AG04450 (cell line): ENCODE data around the gene WWOX. TPM values are rescaled to one million over a fixed set of nuclear protein-coding genes. Genes with fewer than 3 reads are reported as not detected.

Experiments used
- CTCF ChIA-PET: fragments of 300-600, 350-600 bp; formaldehyde crosslinking; extraction: SDS; loops from one replicate; lab custom pipeline; 2022; ENCODE audit warnings: antibody characterized with exemption, inconsistent platforms; lab: Charles Lee
- POLR2A ChIA-PET: fragments of 350-600 bp; formaldehyde crosslinking; extraction: SDS; loops from one replicate; lab custom pipeline; 2021; ENCODE audit warnings: antibody characterized with exemption, inconsistent platforms; lab: Yijun Ruan, JAX
- DNase-seq: peaks from one replicate; pipeline ENCODE4 v3.0.0-alpha.2; 2011; ENCODE audit warnings: low read depth, low spot score
- H3K27ac ChIP-seq: one replicate; pipeline ENCODE4 v1.5.1; 2012; ENCODE audit warnings: low read depth, low read length, control low read depth
- H3K27me3 ChIP-seq: one replicate; pipeline ENCODE4 v1.6.0; 2012; ENCODE audit warnings: low read length; ENCODE audit not compliant: control insufficient read depth, insufficient read depth
- H3K4me3 ChIP-seq: 2 replicates; pipeline ENCODE4 v1.5.1; 2011; ENCODE audit warnings: mild to moderate bottlenecking, low read depth, low read length, control low read depth
- H3K9me3 ChIP-seq: 2 replicates; pipeline ENCODE4 v1.5.1; 2012; ENCODE audit warnings: low read length; ENCODE audit not compliant: control insufficient read depth, insufficient read depth
- polyA plus RNA-seq: library from polyadenylated mRNA; depleted of rRNA; stranded (reverse); fragments of >200 nt; gene quantifications from 2 replicates; pipeline ENCODE4 v1.2.3, GENCODE V29; 2011
- TF ChIP-seq, protein P1 (sequence below): IDR thresholded peaks from 2 replicates; pipeline ENCODE4 v1.5.1; 2011; ENCODE audit warnings: low read depth, low read length, control low read depth, inconsistent platforms

Gene WWOX
- polyA plus RNA-seq, 1 experiment, result 2.1 TPM

DNA sequence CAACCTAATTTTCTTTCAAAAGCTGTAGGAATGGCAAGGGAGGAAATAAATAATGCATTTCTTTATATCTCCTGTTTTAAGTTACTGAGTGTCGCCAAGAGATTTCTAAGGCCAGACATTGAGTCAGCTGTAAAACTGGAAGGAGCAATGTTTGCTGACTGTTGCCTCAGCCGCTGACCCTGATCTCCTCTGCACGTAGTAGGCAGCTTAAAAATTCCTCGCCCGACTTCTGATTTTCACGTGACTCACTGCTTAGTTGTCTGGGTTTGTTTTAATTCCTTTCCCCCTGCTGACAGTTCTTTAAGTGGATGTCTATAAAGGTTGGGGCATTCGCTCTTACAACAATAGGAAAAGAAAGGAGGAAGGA is 100.6 kb downstream of the WWOX start:
- no peaks in the 10 kb centered on the region for H3K9me3 ChIP-seq
- no peak overlapping the region for H3K4me3 ChIP-seq
- CTCF ChIA-PET, result no interaction called here
- POLR2A ChIA-PET, result no interaction called here
- no peak overlapping the region for H3K27ac ChIP-seq
- DNase-seq, result no peak
- no peaks in the 10 kb centered on the region for H3K27me3 ChIP-seq
- TF ChIP-seq, protein P1, sequence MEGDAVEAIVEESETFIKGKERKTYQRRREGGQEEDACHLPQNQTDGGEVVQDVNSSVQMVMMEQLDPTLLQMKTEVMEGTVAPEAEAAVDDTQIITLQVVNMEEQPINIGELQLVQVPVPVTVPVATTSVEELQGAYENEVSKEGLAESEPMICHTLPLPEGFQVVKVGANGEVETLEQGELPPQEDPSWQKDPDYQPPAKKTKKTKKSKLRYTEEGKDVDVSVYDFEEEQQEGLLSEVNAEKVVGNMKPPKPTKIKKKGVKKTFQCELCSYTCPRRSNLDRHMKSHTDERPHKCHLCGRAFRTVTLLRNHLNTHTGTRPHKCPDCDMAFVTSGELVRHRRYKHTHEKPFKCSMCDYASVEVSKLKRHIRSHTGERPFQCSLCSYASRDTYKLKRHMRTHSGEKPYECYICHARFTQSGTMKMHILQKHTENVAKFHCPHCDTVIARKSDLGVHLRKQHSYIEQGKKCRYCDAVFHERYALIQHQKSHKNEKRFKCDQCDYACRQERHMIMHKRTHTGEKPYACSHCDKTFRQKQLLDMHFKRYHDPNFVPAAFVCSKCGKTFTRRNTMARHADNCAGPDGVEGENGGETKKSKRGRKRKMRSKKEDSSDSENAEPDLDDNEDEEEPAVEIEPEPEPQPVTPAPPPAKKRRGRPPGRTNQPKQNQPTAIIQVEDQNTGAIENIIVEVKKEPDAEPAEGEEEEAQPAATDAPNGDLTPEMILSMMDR, result no peak

DNA sequence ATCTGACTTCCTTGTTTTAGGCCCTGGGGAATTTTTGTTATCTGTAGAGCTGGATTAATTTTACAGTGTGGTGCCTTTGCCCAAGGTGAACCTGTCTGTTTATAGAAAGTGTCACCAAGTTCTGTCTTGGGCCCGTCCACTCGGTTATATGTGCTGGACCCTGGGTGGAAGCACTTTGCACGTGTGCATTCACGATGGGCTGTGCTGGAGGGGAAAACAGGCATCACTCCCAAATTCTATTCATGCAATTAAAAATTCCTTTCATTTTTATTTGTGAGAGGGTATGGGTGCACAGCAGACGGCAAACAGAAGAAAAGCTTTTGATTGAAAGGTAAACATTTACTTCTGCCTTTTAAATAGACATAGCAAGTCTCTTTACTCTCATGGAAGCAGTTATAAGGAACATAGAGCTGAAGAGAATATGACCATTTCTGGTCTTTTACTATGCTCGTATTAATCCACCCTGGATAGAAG is 101.2 kb downstream of the WWOX start:
- H3K27me3 ChIP-seq, result no peaks in the 10 kb centered on the region
- ChIA-PET CTCF (no interaction called here), POLR2A (no interaction called here)
- no peak for DNase-seq
- TF ChIP-seq, protein P1, result no peak
- no peak overlapping the region for H3K27ac ChIP-seq
- no peak overlapping the region for H3K4me3 ChIP-seq
- H3K9me3 ChIP-seq, result no peaks in the 10 kb centered on the region

DNA sequence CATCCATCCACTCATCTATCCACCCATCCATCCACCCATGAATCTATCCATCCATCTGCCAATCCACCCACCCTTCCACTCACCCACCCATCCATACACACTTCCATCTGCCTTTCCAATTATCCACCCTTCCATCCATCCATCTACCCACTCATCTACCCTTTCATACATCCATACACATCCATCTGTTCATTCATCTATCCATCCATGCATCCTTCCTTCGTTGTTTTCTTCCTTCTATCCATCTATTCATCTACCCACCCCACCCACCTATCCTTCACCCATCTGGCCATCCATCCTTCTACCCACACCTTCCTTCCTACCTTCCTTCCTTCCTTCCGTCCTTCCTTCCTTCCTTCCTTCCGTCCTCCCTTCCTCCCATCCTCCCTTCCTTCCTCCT is 106.1 kb downstream of the WWOX start:
- TF ChIP-seq, protein P1, result no peak
- no peak for DNase-seq
- H3K9me3 ChIP-seq, result no peaks in the 10 kb centered on the region
- CTCF ChIA-PET, result no interaction called here
- H3K27ac ChIP-seq, result no peak overlapping the region
- no peak overlapping the region for H3K4me3 ChIP-seq
- POLR2A ChIA-PET, result no interaction called here
- H3K27me3 ChIP-seq, result no peaks in the 10 kb centered on the region

DNA sequence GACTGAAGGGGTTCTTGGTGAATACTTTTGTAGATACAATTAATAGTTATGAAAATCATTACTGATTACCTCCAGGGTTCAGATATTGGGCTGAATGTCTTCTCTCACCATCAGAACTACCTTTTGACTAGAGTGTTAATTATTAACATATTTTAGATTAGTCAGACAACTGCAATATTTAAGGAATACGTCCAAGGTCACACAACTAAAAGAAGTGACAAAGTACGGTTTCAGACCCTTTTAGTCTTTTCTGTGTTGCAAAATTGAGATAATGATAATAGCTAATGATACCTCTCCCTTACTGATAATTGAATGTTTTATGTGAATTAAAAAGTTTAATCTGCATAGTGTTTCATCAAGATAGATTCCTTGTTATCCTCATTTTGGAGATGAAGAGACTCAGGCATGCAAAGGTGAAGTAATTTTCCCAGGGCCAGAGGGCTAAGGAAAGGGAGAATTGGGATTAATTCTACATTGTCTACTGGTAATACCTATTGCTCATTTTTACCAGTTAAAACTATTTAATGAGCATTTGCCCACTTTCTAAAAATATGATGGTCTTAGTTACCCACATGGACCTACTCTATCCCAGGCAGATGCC is 107.3 kb downstream of the WWOX start:
- Histone ChIP-seq H3K27ac (no peak overlapping the region), H3K9me3 (no peaks in the 10 kb centered on the region), H3K4me3 (no peak overlapping the region), H3K27me3 (no peaks in the 10 kb centered on the region)
- DNase-seq, result no peak
- TF ChIP-seq, protein P1, result no peak
- ChIA-PET POLR2A (no interaction called here), CTCF (no interaction called here)

DNA sequence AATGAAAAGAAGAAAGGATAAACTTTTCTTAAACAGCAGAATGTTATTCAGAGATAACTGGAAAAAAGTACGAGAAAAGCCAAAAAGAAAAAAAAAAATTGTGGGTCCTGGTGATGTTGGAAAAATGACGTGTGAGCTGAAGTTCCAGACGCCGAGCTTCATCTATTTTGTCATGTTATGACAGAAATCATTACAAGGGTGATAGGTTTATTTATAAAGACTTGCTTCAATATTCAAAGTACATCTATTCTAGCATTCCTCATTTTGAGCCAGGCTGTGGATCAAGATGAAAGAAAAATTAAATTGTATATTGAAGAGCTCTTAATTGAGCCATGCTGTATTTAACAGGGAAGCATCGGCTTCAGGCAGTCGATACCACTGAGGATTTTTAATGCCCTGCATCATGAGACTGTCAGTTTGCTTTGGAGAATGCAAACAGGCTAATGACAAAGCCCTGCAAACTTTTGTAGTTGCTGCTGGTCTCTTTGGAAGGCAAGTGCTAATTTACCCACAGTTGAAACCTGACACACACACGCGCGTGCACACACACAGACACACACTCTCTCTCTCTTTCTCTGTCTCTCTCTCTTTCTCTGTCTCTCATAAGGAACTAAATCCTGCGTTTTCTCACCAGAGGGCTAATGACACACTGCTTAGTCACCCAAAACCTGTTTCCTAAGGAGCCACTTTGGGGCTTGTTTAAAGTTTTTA is 110.7 kb downstream of the WWOX start:
- no peak for DNase-seq
- Histone ChIP-seq H3K27me3 (no peaks in the 10 kb centered on the region), H3K27ac (no peak overlapping the region), H3K9me3 (peaks cover 4% of the 10 kb centered on the region; the same call in 1 of the 2 replicates), H3K4me3 (no peak overlapping the region)
- CTCF ChIA-PET, result no interaction called here
- TF ChIP-seq, protein P1, result no peak
- POLR2A ChIA-PET, result no interaction called here
